Panc1 (cell line): ENCODE results near the gene BTLA. TPM values are rescaled to one million over a fixed set of nuclear protein-coding genes. Genes with fewer than 3 reads are reported as not detected.

Experiments
- ATAC-seq: fragments of 200-7000 bp; cut with Tn5 transposase; 2 replicates; pipeline ENCODE4 v1.9.1; 2020; ENCODE audit warnings: mild to moderate bottlenecking, moderate library complexity
- BruUV-seq: library from RNA; stranded (reverse); fragments of 400-500 nt; replicated peaks from 2 replicates; lab custom pipeline; 2021; lab: Mats Ljungman, UMichigan
- CTCF ChIA-PET: fragments of 300-600 bp; sonication (Branson Sonifier 250); formaldehyde crosslinking; loops from one replicate; lab custom pipeline; 2022; ENCODE audit warnings: antibody characterized with exemption; lab: Charles Lee
- POLR2A ChIA-PET: fragments of 300-600 bp; sonication (Branson Sonifier 250); formaldehyde crosslinking; loops from one replicate; lab custom pipeline; 2022; ENCODE audit warnings: antibody characterized with exemption; lab: Charles Lee
- DNase-seq: peaks from one replicate; pipeline ENCODE4 v3.0.0-alpha.2; 2010; ENCODE audit warnings: low read depth, low spot score
- H3K27ac ChIP-seq: 2 replicates; pipeline ENCODE4 v1.5.1; 2011; ENCODE audit warnings: mild to moderate bottlenecking, low read length, inconsistent platforms
- H3K27me3 ChIP-seq: fragments of 200-500 bp; sonication (Bioruptor generic); 2 replicates; pipeline ENCODE4 v1.6.0; 2014; ENCODE audit warnings: low read length, inconsistent platforms; ENCODE audit not compliant: control insufficient read depth, insufficient read depth
- H3K36me3 ChIP-seq: fragments of 200-500 bp; sonication (Bioruptor generic); 2 replicates; pipeline ENCODE4 v1.5.1; 2014; ENCODE audit warnings: inconsistent platforms, mild to moderate bottlenecking, low read length, moderate library complexity; ENCODE audit not compliant: control insufficient read depth, insufficient read depth
- H3K4me1 ChIP-seq: 2 replicates; pipeline ENCODE4 v1.5.1; 2011; ENCODE audit warnings: inconsistent platforms, mild to moderate bottlenecking, low read length, moderate library complexity; ENCODE audit not compliant: control insufficient read depth, insufficient read depth
- H3K4me3 ChIP-seq, 2 experiments: 2 replicates each; pipeline ENCODE4 v1.5.1; 2011 to 2012; ENCODE audit warnings: low read depth in 2 of 2, low read length in 2 of 2, mild to moderate bottlenecking in 2 of 2, inconsistent platforms in 1 of 2, moderate library complexity in 1 of 2
- H3K9me3 ChIP-seq: fragments of 200-500 bp; sonication (Bioruptor generic); 2 replicates; pipeline ENCODE4 v1.5.1; 2014; ENCODE audit warnings: low read depth, mild to moderate bottlenecking, inconsistent platforms, low read length, moderate library complexity; ENCODE audit not compliant: control insufficient read depth, insufficient read depth
- POLR2AphosphoS5 ChIP-seq: IDR thresholded peaks from 2 replicates; pipeline ENCODE4 v1.6.1; 2012; ENCODE audit warnings: mild to moderate bottlenecking, low read depth, low read length, moderate library complexity
- SIN3A ChIP-seq: IDR thresholded peaks from 2 replicates; pipeline ENCODE4 v1.6.1; 2012; ENCODE audit warnings: low read depth, mild to moderate bottlenecking, low read length, moderate library complexity, borderline replicate concordance; ENCODE audit not compliant: insufficient read depth
- TCF7L2 ChIP-seq: IDR thresholded peaks from 2 replicates; pipeline ENCODE4 v1.6.1; 2011; ENCODE audit warnings: mild to moderate bottlenecking, low read depth, low read length, inconsistent platforms
- in situ Hi-C: cut with HindIII; loops from 2 replicates; pipeline ENCODE4 v1.10.0; 2016; ENCODE audit warnings: low sequenced_read_pairs, low pct_unique_long_range_greater_than_20kb
- intact Hi-C: fragments of 100-400 bp; cut with micrococcal nuclease; formaldehyde crosslinking; loops from one replicate; pipeline ENCODE4 v1.10.0; 2022; ENCODE audit not compliant: unreplicated experiment
- total RNA-seq: library from RNA; stranded (reverse); gene quantifications from one replicate; pipeline ENCODE4 v1.2.1, GENCODE V29; 2021; ENCODE audit not compliant: unreplicated experiment
- TF ChIP-seq, protein P1 (sequence below): fragments of 450-650 bp; IDR thresholded peaks from 2 replicates; pipeline ENCODE4 v1.5.1; 2017; ENCODE audit warnings: mild to moderate bottlenecking
- TF ChIP-seq, protein P2 (sequence below), 2 experiments: IDR thresholded peaks; 2 replicates each; pipeline ENCODE4 v1.6.1; 2011 to 2012; ENCODE audit warnings: low read depth in 2 of 2, control low read depth in 1 of 2, low read length in 1 of 2, mild to moderate bottlenecking in 1 of 2, moderate library complexity in 1 of 2; ENCODE audit not compliant: insufficient read depth in 1 of 2

BTLA gene
- total RNA-seq, 1 experiment from 2014 or later = not detected

DNA sequence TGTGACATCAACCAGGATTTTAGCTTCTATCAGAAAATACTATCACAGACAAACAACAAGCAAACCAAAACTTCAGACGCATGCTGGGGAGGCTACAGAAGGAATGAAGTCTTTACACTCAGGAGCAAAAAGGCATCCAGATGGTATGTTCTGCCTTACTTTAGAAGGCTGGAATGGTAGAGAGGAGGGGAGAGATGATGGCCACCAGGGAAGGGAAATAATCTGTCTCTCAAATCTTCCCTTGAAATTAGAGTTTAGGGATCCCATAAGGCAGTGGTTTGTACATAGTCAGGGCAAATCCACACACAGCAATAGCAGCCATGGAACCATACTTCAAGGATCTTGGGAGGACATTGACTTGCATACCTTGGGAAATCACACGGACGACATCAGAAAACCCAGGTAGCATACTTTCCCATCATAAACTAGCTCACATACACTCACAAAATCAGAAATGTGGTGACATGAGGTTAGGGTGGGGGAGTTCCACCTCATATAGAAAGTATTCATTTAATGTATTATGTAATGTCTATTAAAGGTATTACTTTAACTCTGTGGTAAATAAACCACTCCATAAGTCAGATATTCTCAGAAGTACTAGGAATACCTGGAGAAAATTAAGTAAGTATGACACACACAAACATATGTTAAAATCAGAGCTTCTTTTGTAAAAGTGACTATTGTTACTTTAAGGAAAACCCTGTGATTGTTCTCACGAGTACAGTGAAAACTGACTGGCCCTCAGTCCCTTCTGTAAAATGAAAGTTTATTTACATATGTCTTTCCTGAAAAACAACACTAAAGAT lies 9.4 kb downstream of the BTLA start:
- H3K4me1 ChIP-seq = no peaks in the 10 kb centered on the region
- H3K36me3 ChIP-seq = no peaks in the 10 kb centered on the region
- BruUV-seq = no TSS peak
- no peaks in the 10 kb centered on the region for H3K27me3 ChIP-seq
- intact Hi-C loops (no loop called here), in situ Hi-C loops (no loop called here)
- POLR2A ChIA-PET = no interaction called here
- H3K9me3 ChIP-seq = no peaks in the 10 kb centered on the region
- no peak overlapping the region for H3K4me3 ChIP-seq
- DNase-seq (no peak), ATAC-seq (no peak)
- H3K27ac ChIP-seq = no peak overlapping the region
- CTCF ChIA-PET = no interaction called here
- TF ChIP-seq, protein P1, sequence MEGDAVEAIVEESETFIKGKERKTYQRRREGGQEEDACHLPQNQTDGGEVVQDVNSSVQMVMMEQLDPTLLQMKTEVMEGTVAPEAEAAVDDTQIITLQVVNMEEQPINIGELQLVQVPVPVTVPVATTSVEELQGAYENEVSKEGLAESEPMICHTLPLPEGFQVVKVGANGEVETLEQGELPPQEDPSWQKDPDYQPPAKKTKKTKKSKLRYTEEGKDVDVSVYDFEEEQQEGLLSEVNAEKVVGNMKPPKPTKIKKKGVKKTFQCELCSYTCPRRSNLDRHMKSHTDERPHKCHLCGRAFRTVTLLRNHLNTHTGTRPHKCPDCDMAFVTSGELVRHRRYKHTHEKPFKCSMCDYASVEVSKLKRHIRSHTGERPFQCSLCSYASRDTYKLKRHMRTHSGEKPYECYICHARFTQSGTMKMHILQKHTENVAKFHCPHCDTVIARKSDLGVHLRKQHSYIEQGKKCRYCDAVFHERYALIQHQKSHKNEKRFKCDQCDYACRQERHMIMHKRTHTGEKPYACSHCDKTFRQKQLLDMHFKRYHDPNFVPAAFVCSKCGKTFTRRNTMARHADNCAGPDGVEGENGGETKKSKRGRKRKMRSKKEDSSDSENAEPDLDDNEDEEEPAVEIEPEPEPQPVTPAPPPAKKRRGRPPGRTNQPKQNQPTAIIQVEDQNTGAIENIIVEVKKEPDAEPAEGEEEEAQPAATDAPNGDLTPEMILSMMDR = no peak
- no peak for TF ChIP-seq SIN3A
- TF ChIP-seq POLR2AphosphoS5 = no peak
- no peak for TF ChIP-seq TCF7L2
- TF ChIP-seq, protein P2, sequence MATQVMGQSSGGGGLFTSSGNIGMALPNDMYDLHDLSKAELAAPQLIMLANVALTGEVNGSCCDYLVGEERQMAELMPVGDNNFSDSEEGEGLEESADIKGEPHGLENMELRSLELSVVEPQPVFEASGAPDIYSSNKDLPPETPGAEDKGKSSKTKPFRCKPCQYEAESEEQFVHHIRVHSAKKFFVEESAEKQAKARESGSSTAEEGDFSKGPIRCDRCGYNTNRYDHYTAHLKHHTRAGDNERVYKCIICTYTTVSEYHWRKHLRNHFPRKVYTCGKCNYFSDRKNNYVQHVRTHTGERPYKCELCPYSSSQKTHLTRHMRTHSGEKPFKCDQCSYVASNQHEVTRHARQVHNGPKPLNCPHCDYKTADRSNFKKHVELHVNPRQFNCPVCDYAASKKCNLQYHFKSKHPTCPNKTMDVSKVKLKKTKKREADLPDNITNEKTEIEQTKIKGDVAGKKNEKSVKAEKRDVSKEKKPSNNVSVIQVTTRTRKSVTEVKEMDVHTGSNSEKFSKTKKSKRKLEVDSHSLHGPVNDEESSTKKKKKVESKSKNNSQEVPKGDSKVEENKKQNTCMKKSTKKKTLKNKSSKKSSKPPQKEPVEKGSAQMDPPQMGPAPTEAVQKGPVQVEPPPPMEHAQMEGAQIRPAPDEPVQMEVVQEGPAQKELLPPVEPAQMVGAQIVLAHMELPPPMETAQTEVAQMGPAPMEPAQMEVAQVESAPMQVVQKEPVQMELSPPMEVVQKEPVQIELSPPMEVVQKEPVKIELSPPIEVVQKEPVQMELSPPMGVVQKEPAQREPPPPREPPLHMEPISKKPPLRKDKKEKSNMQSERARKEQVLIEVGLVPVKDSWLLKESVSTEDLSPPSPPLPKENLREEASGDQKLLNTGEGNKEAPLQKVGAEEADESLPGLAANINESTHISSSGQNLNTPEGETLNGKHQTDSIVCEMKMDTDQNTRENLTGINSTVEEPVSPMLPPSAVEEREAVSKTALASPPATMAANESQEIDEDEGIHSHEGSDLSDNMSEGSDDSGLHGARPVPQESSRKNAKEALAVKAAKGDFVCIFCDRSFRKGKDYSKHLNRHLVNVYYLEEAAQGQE (IDR thresholded peaks at IDR 0.05; ENCODE audit: insufficient read depth in 1 of 2, low read depth in 2 of 2, low read length in 1 of 2) = no peak

DNA sequence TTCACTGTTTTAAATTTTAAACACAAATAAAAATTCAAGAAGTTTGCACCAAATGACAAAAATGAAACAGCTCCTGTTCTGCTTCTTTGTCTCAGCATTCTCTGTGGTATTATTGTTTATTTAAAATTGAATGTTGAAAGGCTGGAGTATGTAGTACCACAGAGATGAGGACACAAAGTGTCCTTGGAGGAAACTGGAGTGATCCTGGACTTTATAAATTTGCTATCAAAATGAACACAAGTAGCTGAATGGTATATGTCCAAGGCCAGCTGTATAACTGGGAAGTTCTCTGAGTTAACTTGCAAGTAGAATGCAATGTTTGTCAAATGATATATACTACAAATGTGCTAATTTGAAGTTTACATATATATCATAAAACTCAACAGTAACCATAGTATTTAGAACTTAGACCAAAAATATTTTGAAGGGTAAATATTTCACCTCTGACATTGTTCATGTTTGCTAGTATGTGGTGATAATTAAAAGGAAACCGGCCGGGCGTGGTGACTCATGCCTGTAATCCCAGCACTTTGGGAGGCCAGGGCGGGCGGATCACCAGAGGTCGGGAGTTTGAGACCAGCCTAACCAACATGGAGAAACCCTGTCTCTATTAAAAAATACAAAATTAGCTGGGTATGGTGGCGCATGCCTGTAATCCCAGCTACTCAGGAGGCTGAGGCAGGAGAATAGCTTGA lies 12.3 kb downstream of the BTLA start:
- Histone ChIP-seq H3K4me1 (no peaks in the 10 kb centered on the region), H3K36me3 (no peaks in the 10 kb centered on the region), H3K27me3 (no peaks in the 10 kb centered on the region), H3K27ac (no peak overlapping the region), H3K4me3 (no peak overlapping the region), H3K9me3 (no peaks in the 10 kb centered on the region)
- in situ Hi-C loops (no loop called here), intact Hi-C loops (no loop called here)
- BruUV-seq = no TSS peak
- no peak for TF ChIP-seq SIN3A
- TF ChIP-seq POLR2AphosphoS5 = no peak
- TF ChIP-seq, protein P2 (IDR thresholded peaks at IDR 0.05; ENCODE audit: insufficient read depth in 1 of 2, low read depth in 2 of 2, low read length in 1 of 2) = no peak
- TF ChIP-seq, protein P1 = no peak
- TF ChIP-seq TCF7L2 = no peak
- ATAC-seq (no peak), DNase-seq (no peak)
- ChIA-PET POLR2A (no interaction called here), CTCF (interaction anchor here (0.6 kb wide), 1 partner anchor 48 kb away, joined by 3 read pairs; no protein-coding TSS in a partner anchor)
